NCI-H1930 (cell line): ENCODE measurements around the gene MGAT3.

ENCODE experiments used
- DNase-seq, 2 experiments: peaks; one replicate each; lab custom pipeline; 2025; lab: John Stamatoyannopoulos, UW

Gene MGAT3

GRCh38 chr22:39471381-39472141, 14.7 kb downstream of the MGAT3 start:
- DNase-seq: no peak

GRCh38 chr22:39472570-39473556, 16.1 kb downstream of the MGAT3 start:
- DNase-seq: no peak

- no peak for DNase-seq
These were observed 17.0 kb downstream of the MGAT3 start for GRCh38 chr22:39473851-39474250.

- DNase-seq: no peak
These were observed 17.7 kb downstream of the MGAT3 start for GRCh38 chr22:39474351-39475111.

- DNase-seq: no peak
These were observed 18.5 kb downstream of the MGAT3 start for GRCh38 chr22:39475337-39475736.

- no peak for DNase-seq
These were observed 19.1 kb downstream of the MGAT3 start for GRCh38 chr22:39475902-39476301.

GRCh38 chr22:39476664-39477063, 19.9 kb downstream of the MGAT3 start:
- DNase-seq: no peak

- no peak for DNase-seq
These were observed 20.7 kb downstream of the MGAT3 start for GRCh38 chr22:39477542-39477941.

GRCh38 chr22:39478441-39478850, 21.6 kb downstream of the MGAT3 start:
- no peak for DNase-seq

GRCh38 chr22:39479254-39479653, 22.4 kb downstream of the MGAT3 start:
- DNase-seq: no peak

- DNase-seq: no peak
These were observed 23.7 kb downstream of the MGAT3 start for GRCh38 chr22:39480557-39480956.

GRCh38 chr22:39481054-39481453, 24.2 kb downstream of the MGAT3 start:
- DNase-seq: no peak

GRCh38 chr22:39481595-39481994, 24.8 kb downstream of the MGAT3 start:
- no peak for DNase-seq

GRCh38 chr22:39482768-39483167, 26.0 kb downstream of the MGAT3 start:
- DNase-seq: no peak

- DNase-seq: no peak
These were observed 30.4 kb downstream of the MGAT3 start for GRCh38 chr22:39486951-39487825.

- no peak for DNase-seq
These were observed 31.2 kb downstream of the MGAT3 start for GRCh38 chr22:39487826-39488520.

GRCh38 chr22:39488563-39489083, 31.8 kb downstream of the MGAT3 start:
- DNase-seq: no peak

- DNase-seq: no peak
These were observed 32.6 kb downstream of the MGAT3 start for GRCh38 chr22:39489094-39490068.
